K562 (cell line): ENCODE data around the gene ADPGK. TPM values are rescaled to one million over a fixed set of nuclear protein-coding genes. Genes with fewer than 3 reads are reported as not detected.

ENCODE experiments used
- CAMTA2 ChIP-seq: fragments of 250-450 bp; sonication (Bioruptor Pico); conservative IDR thresholded peaks from 2 replicates; pipeline ENCODE4 v1.5.1; 2022
- CXXC5 ChIP-seq: fragments of 250-450 bp; sonication (Bioruptor Pico); IDR thresholded peaks from 2 replicates; pipeline ENCODE4 v1.8.0; 2022; ENCODE audit warnings: inconsistent platforms, mild to moderate bottlenecking, moderate library complexity
- DMBX1 ChIP-seq: fragments of 250-450 bp; sonication (Bioruptor Pico); IDR thresholded peaks from 2 replicates; pipeline ENCODE4 v1.8.0; 2022; ENCODE audit warnings: inconsistent platforms, mild to moderate bottlenecking, moderate library complexity, borderline replicate concordance
- DNMT1 ChIP-seq: fragments of 450-650 bp; IDR thresholded peaks from 2 replicates; pipeline ENCODE4 v1.6.1; 2016; ENCODE audit warnings: antibody characterized with exemption, mild to moderate bottlenecking
- E2F8 ChIP-seq: fragments of 450-650 bp; IDR thresholded peaks from 2 replicates; pipeline ENCODE4 v1.7.1; 2018; ENCODE audit warnings: mild to moderate bottlenecking, low read depth; ENCODE audit not compliant: partially characterized antibody
- FUS ChIP-seq: fragments of 200-400 bp; formaldehyde crosslinking; optimal IDR thresholded peaks from 2 replicates; pipeline ENCODE3; 2017; ENCODE audit warnings: low read depth, low read length
- GTF2F1 ChIP-seq: IDR thresholded peaks from 2 replicates; pipeline ENCODE4 v1.6.1; 2011; ENCODE audit warnings: low read depth, low read length, improper control_type of control experiment
- KLF10 ChIP-seq: fragments of 250-450 bp; sonication (Bioruptor Pico); IDR thresholded peaks from 2 replicates; pipeline ENCODE4 v1.6.1; 2021; ENCODE audit warnings: matching md5 sums
- KLF16 ChIP-seq: IDR thresholded peaks from 2 replicates; pipeline ENCODE4 v1.6.1; 2016; ENCODE audit warnings: antibody characterized with exemption
- MAZ ChIP-seq, 2 experiments: fragments of 450-650 bp in 1 of 2; sonication (generic) in 1 of 2; formaldehyde crosslinking; IDR thresholded peaks in 1 of 2; conservative IDR thresholded peaks in 1 of 2; 2 replicates each; pipeline versions ENCODE4 v1.4.0 to v1.5.0; 2020; ENCODE audit warnings: mild to moderate bottlenecking in 1 of 2, missing genetic modification reagents in 1 of 2
- MCM3 ChIP-seq: fragments of 450-650 bp; IDR thresholded peaks from 2 replicates; pipeline ENCODE4 v1.6.1; 2016
- PHF21A ChIP-seq: fragments of 450-650 bp; IDR thresholded peaks from 2 replicates; pipeline ENCODE4 v1.6.1; 2017; ENCODE audit warnings: low read depth, borderline replicate concordance
- SRSF9 ChIP-seq: fragments of 200-400 bp; formaldehyde crosslinking; IDR thresholded peaks from 2 replicates; pipeline ENCODE4 v1.6.1; 2017; ENCODE audit warnings: low read depth, low read length, borderline replicate concordance
- STAT6 ChIP-seq: sonication (generic); formaldehyde crosslinking; IDR thresholded peaks from 2 replicates; pipeline ENCODE4 v1.8.1; 2023; ENCODE audit warnings: mild to moderate bottlenecking, missing genetic modification reagents
- TBL1XR1 ChIP-seq, 2 experiments: IDR thresholded peaks; 2 replicates each; pipeline ENCODE4 v1.6.1; 2012; ENCODE audit warnings: improper control_type of control experiment in 2 of 2, low read length in 2 of 2, mild to moderate bottlenecking in 1 of 2
- ZBTB1 ChIP-seq: sonication (generic); formaldehyde crosslinking; IDR thresholded peaks from 2 replicates; pipeline ENCODE4 v1.8.1; 2023; ENCODE audit warnings: missing genetic modification reagents, low read depth, mild to moderate bottlenecking, borderline replicate concordance
- ZNF431 ChIP-seq: sonication (generic); formaldehyde crosslinking; IDR thresholded peaks from 2 replicates; pipeline ENCODE4 v1.8.0; 2022; ENCODE audit warnings: mild to moderate bottlenecking, missing genetic modification reagents
- ZNF436 ChIP-seq: fragments of 250-450, 450-650 bp; sonication (Bioruptor Pico); formaldehyde crosslinking; IDR thresholded peaks from 2 replicates; pipeline ENCODE4 v1.7.0; 2020; ENCODE audit warnings: mild to moderate bottlenecking
- ZNF586 ChIP-seq: fragments of 450-650 bp; formaldehyde crosslinking; conservative IDR thresholded peaks from 2 replicates; pipeline ENCODE4 v1.4.0; 2020; ENCODE audit warnings: mild to moderate bottlenecking, moderate library complexity
- ZNF695 ChIP-seq: fragments of 450-650 bp; formaldehyde crosslinking; IDR thresholded peaks from 2 replicates; pipeline ENCODE4 v1.4.0; 2020; ENCODE audit warnings: mild to moderate bottlenecking, moderate library complexity
- ZNF699 ChIP-seq: fragments of 250-450 bp; sonication (Bioruptor Pico); IDR thresholded peaks from 2 replicates; pipeline ENCODE4 v1.8.0; 2021; ENCODE audit warnings: mild to moderate bottlenecking, moderate library complexity; ENCODE audit not compliant: insufficient replicate concordance
- polyA plus RNA-seq, 8 experiments: library from polyadenylated mRNA; depleted of rRNA in 4 of 8; stranded (reverse) in 5 of 8; unstranded in 3 of 8; fragments of >200 nt; fragmentation: Nextera tagmentation in 2 of 8; fragmentation: Illumina TruSeq in 1 of 8; extraction: Ambion mirVana in 2 of 8; extraction: Trizol in 1 of 8; gene quantifications; 2 replicates each; pipeline versions ENCODE4 v1.2.1 to v1.2.3, GENCODE V29; 2011 to 2014; ENCODE audit warnings: inconsistent platforms in 1 of 8, missing spikeins in 1 of 8
- total RNA-seq, 7 experiments: library from RNA; depleted of rRNA in 6 of 7; stranded (reverse); fragments of >200 nt in 6 of 7; fragmentation: Illumina TruSeq in 2 of 7; extraction: Trizol in 2 of 7; gene quantifications; 2 replicates each; pipeline versions ENCODE4 v1.2.1 to v1.2.3, GENCODE V29; 2011 to 2021; ENCODE audit warnings: low replicate concordance in 1 of 7
- TF ChIP-seq, protein P1 (sequence below): sonication (generic); formaldehyde crosslinking; IDR thresholded peaks from 2 replicates; pipeline ENCODE4 v1.8.0; 2022; ENCODE audit warnings: mild to moderate bottlenecking, missing genetic modification reagents

Gene ADPGK
- total and polyA plus RNA-seq, 9 of the 15 experiments (the other 6 are each of a cell fraction or from before 2014, with no cell fraction given), result 13.4 to 97.4 (median 48.5) TPM

GRCh38 chr15:72783640-72784455 is at the start of gene ADPGK (continued):
- TF ChIP-seq E2F8 (peak; percentile 94), FUS (peak; percentile 2), ZNF586 (CRISPR knock-in tag) (no peak), ZNF431 (CRISPR knock-in tag) (no peak; the same call in 1 of the 2 replicates), TBL1XR1 (IDR thresholded peaks at IDR 0.05; ENCODE audit: low read length in 2 of 2) (peak; percentile 70 to 99; a peak in 2 of 4 replicates), CAMTA2 (CRISPR knock-in tag) (0 out of 2 replicates have a peak, but pooled peaks have one; percentile 38), MAZ (CRISPR knock-in tag; conservative IDR thresholded peaks at IDR 0.05 in 1 of 2, IDR thresholded peaks at IDR 0.05 in 1 of 2) (peak; percentile 98 to 99), STAT6 (CRISPR knock-in tag) (no peak), ZNF699 (CRISPR knock-in tag) (no peak), ZBTB1 (CRISPR knock-in tag) (no peak), ZNF436 (no peak), DMBX1 (CRISPR knock-in tag) (no peak), SRSF9 (no peak), CXXC5 (CRISPR knock-in tag) (peak; percentile 83), KLF10 (no peak), GTF2F1 (no peak; the same call in 1 of the 2 replicates), PHF21A (0 out of 2 replicates have a peak, but pooled peaks have one; percentile 46), ZNF695 (no peak), DNMT1 (0 out of 2 replicates have a peak, but pooled peaks have one; percentile 51), KLF16 (no peak), MCM3 (no peak)
- TF ChIP-seq, protein P1, sequence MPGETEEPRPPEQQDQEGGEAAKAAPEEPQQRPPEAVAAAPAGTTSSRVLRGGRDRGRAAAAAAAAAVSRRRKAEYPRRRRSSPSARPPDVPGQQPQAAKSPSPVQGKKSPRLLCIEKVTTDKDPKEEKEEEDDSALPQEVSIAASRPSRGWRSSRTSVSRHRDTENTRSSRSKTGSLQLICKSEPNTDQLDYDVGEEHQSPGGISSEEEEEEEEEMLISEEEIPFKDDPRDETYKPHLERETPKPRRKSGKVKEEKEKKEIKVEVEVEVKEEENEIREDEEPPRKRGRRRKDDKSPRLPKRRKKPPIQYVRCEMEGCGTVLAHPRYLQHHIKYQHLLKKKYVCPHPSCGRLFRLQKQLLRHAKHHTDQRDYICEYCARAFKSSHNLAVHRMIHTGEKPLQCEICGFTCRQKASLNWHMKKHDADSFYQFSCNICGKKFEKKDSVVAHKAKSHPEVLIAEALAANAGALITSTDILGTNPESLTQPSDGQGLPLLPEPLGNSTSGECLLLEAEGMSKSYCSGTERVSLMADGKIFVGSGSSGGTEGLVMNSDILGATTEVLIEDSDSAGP (CRISPR knock-in tag), result 0 out of 2 replicates have a peak, but pooled peaks have one; percentile 39
